ENCODE results near the gene HS6ST2.

Gene HS6ST2

GRCh38 chrX:132710656-132711155, 247.7 kb downstream of the HS6ST2 start:
- TF ChIP-seq CTCF (IDR thresholded peaks at IDR 0.05; ENCODE audit: low read depth, low read length) = no peak
- DNase-seq (ENCODE audit: extremely low read depth, low read depth) = no peak

- no peak for DNase-seq (ENCODE audit: extremely low read depth, low read depth)
- no peak for TF ChIP-seq CTCF (IDR thresholded peaks at IDR 0.05; ENCODE audit: low read depth, low read length)
These were observed 249.9 kb downstream of the HS6ST2 start for GRCh38 chrX:132708529-132708928.

GRCh38 chrX:132704769-132705168, 253.7 kb downstream of the HS6ST2 start:
- no peak for DNase-seq (ENCODE audit: extremely low read depth, low read depth)
- no peak for TF ChIP-seq CTCF (IDR thresholded peaks at IDR 0.05; ENCODE audit: low read depth, low read length)

- no peak for DNase-seq (ENCODE audit: extremely low read depth, low read depth)
- no peak for TF ChIP-seq CTCF (IDR thresholded peaks at IDR 0.05; ENCODE audit: low read depth, low read length)
These were observed 264.0 kb downstream of the HS6ST2 start for GRCh38 chrX:132694382-132694781.

- TF ChIP-seq CTCF (IDR thresholded peaks at IDR 0.05; ENCODE audit: low read depth, low read length) = no peak
- no peak for DNase-seq (ENCODE audit: extremely low read depth, low read depth)
These were observed 265.9 kb downstream of the HS6ST2 start for GRCh38 chrX:132692526-132692925.

- no peak for TF ChIP-seq CTCF (IDR thresholded peaks at IDR 0.05; ENCODE audit: low read depth, low read length)
- DNase-seq (ENCODE audit: extremely low read depth, low read depth) = no peak
These were observed 266.4 kb downstream of the HS6ST2 start for GRCh38 chrX:132692066-132692465.

- no peak for TF ChIP-seq CTCF (IDR thresholded peaks at IDR 0.05; ENCODE audit: low read depth, low read length)
- DNase-seq (ENCODE audit: extremely low read depth, low read depth) = no peak
These were observed 268.5 kb downstream of the HS6ST2 start for GRCh38 chrX:132689612-132690563.

Measured in AG09319 (cell line).